Aorta (tissue), 5 donors: ENCODE data around the gene IDH1. TPM values are rescaled to one million over a fixed set of nuclear protein-coding genes. Genes with fewer than 3 reads are reported as not detected.
"Not testable (repeated sequence)": the region's sequence is repeated elsewhere in the genome, so short reads cannot be mapped to it uniquely, and the experiment has no call there.

Experiments
- ATAC-seq: fragments of 200-7000 bp; cut with Tn5 transposase; one replicate; pipeline ENCODE4 v1.9.1; 2022; ENCODE audit warnings: moderate library complexity; ENCODE audit not compliant: low FRiP score
- DNase-seq, 2 donors: peaks; one replicate each; pipeline ENCODE4 v3.0.0-alpha.2; 2020
- H3K27ac ChIP-seq, 2 donors: one replicate each; pipeline ENCODE4 v1.5.1; 2013; ENCODE audit warnings: low read length in 2 of 2, mild to moderate bottlenecking in 2 of 2, moderate library complexity in 2 of 2, control low read depth in 1 of 2, inconsistent platforms in 1 of 2, low read depth in 1 of 2
- H3K27me3 ChIP-seq, 2 donors: one replicate each; pipeline ENCODE4 v1.6.1; 2013; ENCODE audit warnings: control low read depth in 1 of 2, low read length in 1 of 2, mild to moderate bottlenecking in 1 of 2, moderate library complexity in 1 of 2; ENCODE audit not compliant: insufficient read depth in 2 of 2, control insufficient read depth in 1 of 2
- H3K36me3 ChIP-seq, 2 donors: one replicate each; pipeline ENCODE4 v1.6.1; 2013; ENCODE audit warnings: control low read depth in 1 of 2, low read length in 1 of 2, mild to moderate bottlenecking in 1 of 2; ENCODE audit not compliant: insufficient read depth in 2 of 2, control insufficient read depth in 1 of 2
- H3K4me1 ChIP-seq, 2 donors: one replicate each; pipeline ENCODE4 v1.6.1; 2013; ENCODE audit warnings: low read length in 2 of 2, control low read depth in 1 of 2, mild to moderate bottlenecking in 1 of 2, moderate library complexity in 1 of 2; ENCODE audit not compliant: insufficient read depth in 2 of 2, control insufficient read depth in 1 of 2
- H3K4me3 ChIP-seq, 2 donors: one replicate each; pipeline ENCODE4 v1.5.1; 2013; ENCODE audit warnings: low read length in 2 of 2, control low read depth in 1 of 2, mild to moderate bottlenecking in 1 of 2
- H3K9me3 ChIP-seq: one replicate; pipeline ENCODE4 v1.6.1; 2013; ENCODE audit warnings: mild to moderate bottlenecking, low read length; ENCODE audit not compliant: control insufficient read depth
- WGBS, 2 donors: extraction: QIAGEN DNeasy Blood & Tissue Kit; methylation state at CpG; one replicate each; pipeline ENCODE4 v1.1.7; 2013; 5-methylcytosine and 5-hydroxymethylcytosine counted together
- intact Hi-C, 2 donors: fragments of 100-400 bp; cut with DNase I; formaldehyde crosslinking; loops; one replicate each; pipeline versions ENCODE4 v1.14.2 to v1.15.0; 2022
- polyA plus RNA-seq, 2 donors: library from polyadenylated mRNA; stranded (reverse); fragments of 200-250 nt; gene quantifications; one replicate each; pipeline ENCODE4 v1.2.3, GENCODE V29; 2013
- total RNA-seq, 2 donors: library from RNA; stranded (reverse); fragmentation: NEBNext Ultra II Directional; extraction: Animal tissue kit (Norgen Biotek cat#: 25700); gene quantifications; one replicate each; pipeline ENCODE4 v1.2.1, GENCODE V29; 2021
- donor health status: healthy with polysubstance abuse.
- donor health status: Bipolar disorder and iron deficiency.
- donor health status: DM: no; HTN: no; CAD: no.
- donor health status: DM: no; HTN: no; CAD: no.
- donor health status: DM: yes; HTN: yes; CAD: no.

Gene IDH1
- total and polyA plus RNA-seq, 4 donors: 25.1 to 78.4 (median 54.7) TPM

DNA sequence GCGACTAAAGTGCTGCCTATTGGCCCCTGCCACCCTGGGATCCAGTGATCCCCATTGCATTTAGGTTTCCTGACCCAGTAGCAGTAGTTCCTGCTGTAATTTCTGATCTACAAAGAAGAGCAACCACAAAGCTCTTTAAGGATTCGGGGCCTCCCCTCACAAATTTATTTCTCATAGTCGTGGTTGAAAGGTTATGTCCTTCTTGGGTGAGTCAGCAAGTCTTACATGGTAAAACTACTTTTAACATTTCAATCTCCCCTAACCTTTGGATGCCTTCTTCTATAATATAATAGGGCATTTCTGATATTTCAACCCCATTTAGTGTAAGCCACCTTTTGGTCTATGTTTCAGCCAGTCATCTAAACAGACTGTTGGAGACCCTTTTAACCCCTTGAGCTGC lies 26.1 kb upstream of the IDH1 start:
- Histone ChIP-seq H3K27ac (no peak overlapping the region), H3K9me3 (no peaks in the 10 kb centered on the region), H3K36me3 (peaks cover 1 to 9% of the 10 kb centered on the region in 2 donors), H3K4me3 (no peak overlapping the region), H3K4me1 (no peaks in the 10 kb centered on the region), H3K27me3 (no peaks in the 10 kb centered on the region)
- intact Hi-C loops: no loop called here
- ATAC-seq: no peak
- 86 to 91% methylated on average over 3 of the region's 3 CpGs for WGBS, 2 donors
- no peak for DNase-seq

GRCh38 chr2:208280234-208280633 lies 25.4 kb upstream of the IDH1 start:
- H3K36me3 ChIP-seq: peaks cover 1 to 9% of the 10 kb centered on the region in 2 donors
- H3K27me3 ChIP-seq: no peaks in the 10 kb centered on the region
- DNase-seq: no peak
- H3K9me3 ChIP-seq: no peaks in the 10 kb centered on the region
- intact Hi-C loops: no loop called here
- no peak overlapping the region for H3K4me3 ChIP-seq
- WGBS, 2 donors: 94 to 98% methylated on average over 2 of the region's 2 CpGs
- no peaks in the 10 kb centered on the region for H3K4me1 ChIP-seq
- no peak for ATAC-seq
- H3K27ac ChIP-seq: no peak overlapping the region

DNA sequence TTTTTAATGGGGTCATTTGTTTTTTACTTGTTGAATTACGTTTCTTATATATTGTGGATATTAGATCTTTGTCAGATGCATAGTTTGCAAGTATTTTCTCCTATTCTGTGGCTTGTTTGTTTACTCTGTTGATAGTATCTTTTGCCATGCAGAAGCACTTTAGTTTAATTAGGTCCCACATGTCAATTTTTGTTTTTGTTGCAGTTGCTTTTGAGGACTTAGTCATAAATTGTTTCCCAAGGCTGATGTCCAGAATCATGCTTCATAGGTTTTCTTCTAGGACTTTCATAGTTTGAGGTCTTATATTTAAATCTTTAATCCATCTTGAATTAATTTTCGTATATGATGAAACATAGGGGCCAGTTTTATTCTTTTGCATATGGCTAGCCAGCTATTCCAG lies 24.4 kb upstream of the IDH1 start:
- Histone ChIP-seq H3K4me1 (no peaks in the 10 kb centered on the region), H3K36me3 (peaks cover 1 to 9% of the 10 kb centered on the region in 2 donors), H3K9me3 (no peaks in the 10 kb centered on the region), H3K27ac (no peak overlapping the region), H3K27me3 (no peaks in the 10 kb centered on the region), H3K4me3 (no peak overlapping the region)
- intact Hi-C loops: no loop called here
- WGBS, 2 donors: 92 to 95% methylated on average over 2 of the region's 2 CpGs
- no peak for DNase-seq
- no peak for ATAC-seq

DNA sequence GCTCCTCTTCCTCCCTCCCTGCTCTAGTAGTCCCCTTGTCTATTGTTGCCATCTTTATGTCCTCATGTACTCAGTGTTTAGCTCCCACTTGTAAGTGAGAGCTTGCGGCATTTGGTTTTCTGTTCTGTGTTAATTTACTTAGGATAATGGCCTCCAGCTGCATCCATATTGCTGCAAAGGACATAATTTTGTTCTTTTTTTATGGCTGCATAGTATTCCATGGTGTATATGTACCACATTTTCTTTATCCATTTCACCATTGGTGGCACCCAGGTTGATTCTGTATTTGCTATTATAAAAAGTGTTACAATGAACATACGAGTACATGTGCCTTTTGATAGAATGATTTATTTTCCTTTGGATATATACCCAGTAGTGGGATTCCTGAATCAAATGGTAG lies 23.7 kb upstream of the IDH1 start:
- 97 to 98% methylated on average over 2 of the region's 2 CpGs for WGBS, 2 donors
- DNase-seq (no peak), ATAC-seq (no peak)
- Histone ChIP-seq H3K4me3 (no peak overlapping the region), H3K36me3 (peaks cover 1 to 9% of the 10 kb centered on the region in 2 donors), H3K4me1 (no peaks in the 10 kb centered on the region), H3K27me3 (no peaks in the 10 kb centered on the region), H3K27ac (no peak overlapping the region), H3K9me3 (no peaks in the 10 kb centered on the region)
- intact Hi-C loops: no loop called here

- intact Hi-C loops: no loop called here
- H3K36me3 ChIP-seq: peaks cover 2 to 6% of the 10 kb centered on the region in 2 donors
Observed at GRCh38 chr2:208274748-208275147, 19.9 kb upstream of the IDH1 start.

GRCh38 chr2:208269091-208269490 lies 14.2 kb upstream of the IDH1 start:
- ATAC-seq (no peak), DNase-seq (no peak)
- Histone ChIP-seq H3K36me3 (peaks cover 0 to 2% of the 10 kb centered on the region in 2 donors), H3K4me1 (no peaks in the 10 kb centered on the region), H3K4me3 (no peak overlapping the region), H3K9me3 (no peaks in the 10 kb centered on the region), H3K27ac (no peak overlapping the region), H3K27me3 (no peaks in the 10 kb centered on the region)
- intact Hi-C loops: loop anchor here in 1 of 2 donors (5.0 kb wide), 1 partner anchor 53 kb away; no protein-coding TSS in a partner anchor
- WGBS, 2 donors: 96 to 98% methylated on average over 2 of the region's 2 CpGs

More at GRCh38 chr2:208274748-208275147, 19.9 kb upstream of the IDH1 start:
- ATAC-seq (no peak), DNase-seq (no peak)
- no peak overlapping the region for H3K4me3 ChIP-seq
- H3K9me3 ChIP-seq: no peaks in the 10 kb centered on the region
- no peaks in the 10 kb centered on the region for H3K27me3 ChIP-seq
- no peak overlapping the region for H3K27ac ChIP-seq
- H3K4me1 ChIP-seq: no peaks in the 10 kb centered on the region

- no peaks in the 10 kb centered on the region for H3K36me3 ChIP-seq
- DNase-seq: no peak
- intact Hi-C loops: loop anchor here in 1 of 2 donors (5.0 kb wide), 1 partner anchor 54 kb away; no protein-coding TSS in a partner anchor
- H3K4me1 ChIP-seq: no peaks in the 10 kb centered on the region
- no peak overlapping the region for H3K4me3 ChIP-seq
- H3K27ac ChIP-seq: no peak overlapping the region
- WGBS, 2 donors: 57 to 61% methylated on average over 8 of the region's 8 CpGs
- H3K9me3 ChIP-seq: no peaks in the 10 kb centered on the region
- ATAC-seq: no peak
- no peaks in the 10 kb centered on the region for H3K27me3 ChIP-seq
Observed at GRCh38 chr2:208268156-208268952, 13.5 kb upstream of the IDH1 start.

GRCh38 chr2:208267526-208267925 lies 12.7 kb upstream of the IDH1 start:
- not testable (repeated sequence) for H3K27me3 ChIP-seq, H3K9me3 ChIP-seq, H3K4me1 ChIP-seq, ATAC-seq, DNase-seq, H3K27ac ChIP-seq, H3K36me3 ChIP-seq, H3K4me3 ChIP-seq
- 78 to 81% methylated on average over 22 of the region's 22 CpGs for WGBS, 2 donors
- intact Hi-C loops: loop anchor here in 1 of 2 donors (5.0 kb wide), 1 partner anchor 55 kb away; no protein-coding TSS in a partner anchor

DNA sequence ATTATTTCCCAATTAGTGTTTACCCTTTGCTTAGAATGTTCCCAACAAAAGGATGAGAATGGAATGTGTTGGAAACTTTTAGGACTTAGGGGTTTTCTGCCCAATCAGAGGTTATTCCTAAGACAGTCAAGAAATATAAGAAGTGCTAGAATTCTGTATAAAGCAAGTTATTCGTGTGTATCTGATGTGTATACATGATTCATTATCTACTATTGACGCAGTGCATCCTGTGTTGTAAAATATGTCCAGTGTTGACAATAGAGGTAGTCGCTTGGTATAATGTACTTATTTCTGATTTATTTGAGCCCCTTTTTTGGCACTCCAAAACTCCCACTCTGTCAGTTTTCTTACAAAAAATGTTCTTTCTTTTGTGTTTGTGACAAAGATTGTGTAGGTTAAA lies 12.1 kb upstream of the IDH1 start:
- no peaks in the 10 kb centered on the region for H3K9me3 ChIP-seq
- DNase-seq: no peak
- no peak overlapping the region for H3K27ac ChIP-seq
- intact Hi-C loops: loop anchor here in 1 of 2 donors (1.0 to 5.0 kb wide), 2 partner anchors 13 to 55 kb away; no protein-coding TSS in a partner anchor
- no peak for ATAC-seq
- 2 to 7% methylated on average over 3 of the region's 3 CpGs for WGBS, 2 donors
- H3K4me1 ChIP-seq: no peaks in the 10 kb centered on the region
- H3K27me3 ChIP-seq: no peaks in the 10 kb centered on the region
- H3K36me3 ChIP-seq: no peaks in the 10 kb centered on the region
- peak overlapping the region; percentile 49 to 96 for H3K4me3 ChIP-seq
